Activated naive CD4-positive, alpha-beta T cell treated with anti-CD3 and anti-CD28 coated beads for 36 hours (primary cell): ENCODE results near the gene CTAGE8. TPM values are rescaled to one million over a fixed set of nuclear protein-coding genes. Genes with fewer than 3 reads are reported as not detected.
"Not testable (repeated sequence)": the region's sequence is repeated elsewhere in the genome, so short reads cannot be mapped to it uniquely, and the experiment has no call there.

Experiments
- CTCF ChIA-PET: fragments of 350-600 bp; sonication (Branson Sonifier 250); formaldehyde crosslinking; loops from one replicate; lab custom pipeline; 2021; ENCODE audit warnings: antibody characterized with exemption; lab: Charles Lee
- DNase-seq: peaks from one replicate; pipeline ENCODE4 v3.0.0-alpha.2; 2020
- H3K27ac Mint-ChIP-seq: one replicate; pipeline ENCODE4 v1.8.0; 2021; ENCODE audit warnings: mild to moderate bottlenecking, mixed read lengths
- H3K27me3 Mint-ChIP-seq: one replicate; pipeline ENCODE4 v1.8.0; 2021; ENCODE audit warnings: low read depth, mixed read lengths
- H3K36me3 Mint-ChIP-seq: one replicate; pipeline ENCODE4 v1.8.0; 2021; ENCODE audit warnings: low read depth, mixed read lengths
- H3K4me1 Mint-ChIP-seq: one replicate; pipeline ENCODE4 v1.8.0; 2021; ENCODE audit warnings: low read depth, mixed read lengths
- H3K4me3 Mint-ChIP-seq: one replicate; pipeline ENCODE4 v1.8.0; 2021; ENCODE audit warnings: mild to moderate bottlenecking, moderate library complexity, mixed read lengths
- H3K9me3 Mint-ChIP-seq: one replicate; pipeline ENCODE4 v1.8.0; 2021; ENCODE audit warnings: mixed read lengths
- intact Hi-C: fragments of 100-400 bp; cut with micrococcal nuclease; formaldehyde crosslinking; loops from one replicate; pipeline ENCODE4 v1.15.1; 2023
- total RNA-seq, 2 experiments: library from RNA; stranded (reverse); gene quantifications; one replicate each; pipeline ENCODE4 v1.2.3, GENCODE V29; 2021

The CTAGE8 gene
- total RNA-seq, 2 experiments from 2014 or later, result 1.3 to 1.5 TPM

GRCh38 chr7:144245372-144245771 is 23.7 kb downstream of the CTAGE8 start:
- H3K4me1 Mint-ChIP-seq, H3K9me3 Mint-ChIP-seq, H3K36me3 Mint-ChIP-seq, H3K27ac Mint-ChIP-seq, H3K27me3 Mint-ChIP-seq, intact Hi-C loops, DNase-seq, CTCF ChIA-PET, H3K4me3 Mint-ChIP-seq: not testable (repeated sequence)

- intact Hi-C loops, H3K36me3 Mint-ChIP-seq, H3K4me1 Mint-ChIP-seq, H3K9me3 Mint-ChIP-seq, H3K27ac Mint-ChIP-seq, H3K27me3 Mint-ChIP-seq, CTCF ChIA-PET, H3K4me3 Mint-ChIP-seq, DNase-seq: not testable (repeated sequence)
Measured at GRCh38 chr7:144239365-144239764, 29.7 kb downstream of the CTAGE8 start, which contains the start of gene OR2A42. Gene OR2A42 (minus strand): TSS chr7:144239605. CDS start chr7:144232843, 6,762 bp downstream.

DNA sequence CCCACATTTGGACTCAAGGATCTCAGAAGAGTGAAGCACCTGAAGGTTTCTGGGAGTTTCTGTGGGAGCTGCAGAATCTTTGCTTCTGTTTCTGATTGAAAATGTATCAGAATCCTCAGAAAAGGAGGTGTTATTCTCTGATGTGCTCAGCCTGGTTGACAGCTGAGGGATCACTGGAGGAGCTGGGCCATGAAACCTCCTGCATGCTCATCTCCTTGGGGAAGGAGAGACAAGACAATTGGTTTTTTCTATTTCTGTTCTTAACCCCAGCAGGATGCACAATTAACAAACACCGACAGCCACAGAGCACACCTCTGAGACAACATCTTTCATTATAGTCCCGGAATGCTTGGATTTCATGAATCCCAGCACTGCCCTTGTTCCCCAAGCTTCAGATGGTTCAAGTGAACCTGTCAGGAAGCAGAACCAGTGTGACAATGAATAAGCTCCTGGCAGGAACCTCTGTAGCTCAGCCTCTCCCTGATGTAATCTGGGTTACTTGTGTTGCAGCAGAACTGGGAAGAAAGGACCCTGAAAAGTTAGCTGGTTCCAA is 30.5 kb downstream of the CTAGE8 start:
- H3K4me3 Mint-ChIP-seq, H3K36me3 Mint-ChIP-seq, intact Hi-C loops: not testable (repeated sequence)

GRCh38 chr7:144233039-144233438 is 36.0 kb downstream of the CTAGE8 start:
- H3K4me1 Mint-ChIP-seq, H3K27ac Mint-ChIP-seq, H3K36me3 Mint-ChIP-seq, H3K4me3 Mint-ChIP-seq, intact Hi-C loops, H3K9me3 Mint-ChIP-seq, CTCF ChIA-PET, H3K27me3 Mint-ChIP-seq, DNase-seq: not testable (repeated sequence)

More for the DNA sequence above, 30.5 kb downstream of the CTAGE8 start:
- H3K9me3 Mint-ChIP-seq, H3K27ac Mint-ChIP-seq, H3K4me1 Mint-ChIP-seq, H3K27me3 Mint-ChIP-seq, DNase-seq, CTCF ChIA-PET: not testable (repeated sequence)

GRCh38 chr7:144231027-144231426 is 38.1 kb downstream of the CTAGE8 start:
- H3K4me3 Mint-ChIP-seq, H3K27ac Mint-ChIP-seq, H3K36me3 Mint-ChIP-seq, CTCF ChIA-PET, H3K4me1 Mint-ChIP-seq, DNase-seq, H3K9me3 Mint-ChIP-seq, intact Hi-C loops, H3K27me3 Mint-ChIP-seq: not testable (repeated sequence)

GRCh38 chr7:144228810-144229209 is 40.3 kb downstream of the CTAGE8 start:
- H3K36me3 Mint-ChIP-seq, DNase-seq, CTCF ChIA-PET, H3K27me3 Mint-ChIP-seq, H3K9me3 Mint-ChIP-seq, H3K4me1 Mint-ChIP-seq, H3K4me3 Mint-ChIP-seq, H3K27ac Mint-ChIP-seq, intact Hi-C loops: not testable (repeated sequence)

DNA sequence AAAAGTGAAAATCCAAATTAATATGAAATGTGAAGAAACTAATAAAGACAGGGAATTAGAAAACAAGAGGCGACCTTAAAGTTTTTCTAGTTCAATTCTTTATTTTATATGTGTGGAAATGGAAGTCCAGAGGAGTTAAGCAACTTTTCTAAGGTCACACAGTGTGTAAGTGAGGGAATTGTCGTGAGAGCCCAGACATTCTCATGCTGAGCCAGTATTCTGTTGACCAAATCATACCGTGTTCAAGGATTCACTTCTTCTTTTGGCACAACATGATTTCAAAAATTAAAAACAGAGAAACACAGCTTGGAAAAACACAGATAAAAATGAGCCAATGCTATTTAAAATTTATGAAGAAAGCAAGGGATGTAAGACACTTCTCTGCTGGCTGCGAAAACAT is 42.2 kb downstream of the CTAGE8 start:
- H3K27me3 Mint-ChIP-seq, H3K27ac Mint-ChIP-seq, H3K4me3 Mint-ChIP-seq, intact Hi-C loops, DNase-seq, H3K4me1 Mint-ChIP-seq, H3K9me3 Mint-ChIP-seq, H3K36me3 Mint-ChIP-seq, CTCF ChIA-PET: not testable (repeated sequence)

DNA sequence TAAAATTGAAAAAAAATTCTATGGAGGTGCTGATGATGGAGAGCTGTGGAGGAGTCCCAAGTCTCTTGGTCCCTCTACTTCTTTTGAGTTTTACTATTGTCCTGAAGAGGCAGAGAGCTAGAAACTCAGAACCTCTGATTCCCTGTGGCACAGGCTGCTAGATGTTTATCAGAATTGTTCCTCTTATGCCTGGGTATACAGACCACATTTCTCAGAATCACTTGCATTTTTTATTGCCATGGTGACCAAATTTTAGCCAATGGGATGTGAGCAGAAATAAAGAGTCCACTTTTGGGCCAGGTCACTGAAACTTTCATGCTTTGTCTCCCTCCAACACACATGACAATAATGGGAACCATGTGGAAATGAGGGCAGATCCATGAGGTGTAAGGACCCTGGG is 45.4 kb downstream of the CTAGE8 start:
- DNase-seq, intact Hi-C loops: not testable (repeated sequence)

GRCh38 chr7:144220531-144220930 is 48.6 kb downstream of the CTAGE8 start:
- H3K27me3 Mint-ChIP-seq, H3K27ac Mint-ChIP-seq, H3K36me3 Mint-ChIP-seq, H3K4me3 Mint-ChIP-seq, CTCF ChIA-PET, intact Hi-C loops, H3K4me1 Mint-ChIP-seq, DNase-seq, H3K9me3 Mint-ChIP-seq: not testable (repeated sequence)

More for the DNA sequence above, 45.4 kb downstream of the CTAGE8 start:
- H3K36me3 Mint-ChIP-seq, H3K4me3 Mint-ChIP-seq, CTCF ChIA-PET, H3K9me3 Mint-ChIP-seq, H3K27ac Mint-ChIP-seq, H3K27me3 Mint-ChIP-seq, H3K4me1 Mint-ChIP-seq: not testable (repeated sequence)

DNA sequence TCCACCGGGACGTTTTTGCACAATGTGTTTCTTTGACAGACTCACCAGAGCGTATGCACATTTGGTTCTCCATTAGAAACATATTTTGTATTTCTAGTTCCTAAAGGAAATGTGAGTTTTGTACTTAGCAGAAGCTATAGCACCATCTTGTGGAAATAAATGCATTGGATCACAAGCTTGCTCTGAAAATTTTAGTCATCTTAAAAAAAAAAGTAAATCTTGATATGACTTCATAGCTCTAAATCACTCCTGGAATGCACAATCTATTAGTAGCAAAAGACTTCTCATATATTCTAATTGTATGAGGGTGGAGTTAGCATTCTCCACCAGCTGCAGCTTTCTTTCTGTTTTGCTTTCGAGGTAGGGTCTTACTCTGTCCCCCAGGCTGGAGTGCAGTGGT is 49.9 kb downstream of the CTAGE8 start:
- intact Hi-C loops, H3K36me3 Mint-ChIP-seq, H3K9me3 Mint-ChIP-seq, DNase-seq, H3K4me3 Mint-ChIP-seq, H3K27ac Mint-ChIP-seq, CTCF ChIA-PET, H3K27me3 Mint-ChIP-seq, H3K4me1 Mint-ChIP-seq: not testable (repeated sequence)

DNA sequence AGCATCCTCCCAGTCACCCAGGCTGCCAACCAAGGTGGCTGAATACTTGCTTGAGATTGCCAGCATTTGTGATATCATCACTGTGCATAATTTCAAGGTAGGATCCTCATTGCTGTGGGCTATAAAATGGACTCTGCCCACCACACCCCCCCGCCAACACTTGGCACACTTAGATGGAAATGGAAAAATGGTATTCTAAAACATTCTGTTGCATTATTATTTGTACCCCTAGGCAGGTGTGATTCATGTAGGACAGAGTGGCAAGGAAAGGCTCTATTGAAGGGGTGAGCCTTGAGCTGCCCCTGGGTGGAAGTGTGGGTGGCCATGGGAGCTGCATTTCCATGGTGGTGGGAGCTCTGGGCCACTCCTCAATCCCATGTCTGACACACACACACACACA is 50.5 kb downstream of the CTAGE8 start:
- H3K9me3 Mint-ChIP-seq, DNase-seq, CTCF ChIA-PET, H3K36me3 Mint-ChIP-seq, H3K27me3 Mint-ChIP-seq, H3K4me1 Mint-ChIP-seq, intact Hi-C loops, H3K4me3 Mint-ChIP-seq, H3K27ac Mint-ChIP-seq: not testable (repeated sequence)

GRCh38 chr7:144217200-144217599 is 51.9 kb downstream of the CTAGE8 start:
- intact Hi-C loops, H3K27me3 Mint-ChIP-seq, H3K36me3 Mint-ChIP-seq, H3K4me3 Mint-ChIP-seq, DNase-seq, H3K27ac Mint-ChIP-seq, H3K9me3 Mint-ChIP-seq, CTCF ChIA-PET, H3K4me1 Mint-ChIP-seq: not testable (repeated sequence)
